ENCODE results near the gene CACFD1. TPM values are rescaled to one million over a fixed set of nuclear protein-coding genes. Genes with fewer than 3 reads are reported as not detected.

The CACFD1 gene
- total RNA-seq, 1 experiment from 2014 or later: 6.9 TPM

GRCh38 chr9:133518706-133519449 is 59.1 kb downstream of the CACFD1 start:
- no peaks in the 10 kb centered on the region for H3K27me3 ChIP-seq (ENCODE audit: insufficient read depth, low read length)
- CTCF ChIA-PET: no interaction called here
- H3K9me2 ChIP-seq (ENCODE audit: insufficient read depth): no peaks in the 10 kb centered on the region
- BruUV-seq (replicated peaks): no TSS peak
- no peak overlapping the region for H3K9ac ChIP-seq (ENCODE audit: low read length)
- peaks cover 0 to 12% of the 10 kb centered on the region in 2 experiments; a peak in 2 of 4 replicates for H3K4me1 ChIP-seq (ENCODE audit: control insufficient read depth in 1 of 2, insufficient read depth in 2 of 2, low read length in 2 of 2)
- POLR2A ChIA-PET: no interaction called here
- no peaks in the 10 kb centered on the region for H3K9me3 ChIP-seq (ENCODE audit: control insufficient read depth in 1 of 2, insufficient read depth in 1 of 2, low read depth in 1 of 2, low read length in 2 of 2)
- ATAC-seq: no peak
- H3K4me2 ChIP-seq (ENCODE audit: low read length): no peak overlapping the region
- H3K4me3 ChIP-seq (replicated peaks in 1 of 2; ENCODE audit: low read depth in 1 of 2, low read length in 2 of 2): no peak overlapping the region
- TF ChIP-seq SRF (IDR thresholded peaks at IDR 0.05; ENCODE audit: low read depth) (no peak), ZFX (IDR thresholded peaks at IDR 0.05) (no peak), TCF7L2 (IDR thresholded peaks at IDR 0.05; ENCODE audit: borderline replicate concordance, extremely low read depth, insufficient read depth, insufficient read length) (no peak), EZH2phosphoT487 (IDR thresholded peaks at IDR 0.05; ENCODE audit: borderline replicate concordance) (no peak)
- TF ChIP-seq, protein P1, sequence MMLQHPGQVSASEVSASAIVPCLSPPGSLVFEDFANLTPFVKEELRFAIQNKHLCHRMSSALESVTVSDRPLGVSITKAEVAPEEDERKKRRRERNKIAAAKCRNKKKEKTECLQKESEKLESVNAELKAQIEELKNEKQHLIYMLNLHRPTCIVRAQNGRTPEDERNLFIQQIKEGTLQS (IDR thresholded peaks at IDR 0.05): no peak
- TF ChIP-seq, protein P2, sequence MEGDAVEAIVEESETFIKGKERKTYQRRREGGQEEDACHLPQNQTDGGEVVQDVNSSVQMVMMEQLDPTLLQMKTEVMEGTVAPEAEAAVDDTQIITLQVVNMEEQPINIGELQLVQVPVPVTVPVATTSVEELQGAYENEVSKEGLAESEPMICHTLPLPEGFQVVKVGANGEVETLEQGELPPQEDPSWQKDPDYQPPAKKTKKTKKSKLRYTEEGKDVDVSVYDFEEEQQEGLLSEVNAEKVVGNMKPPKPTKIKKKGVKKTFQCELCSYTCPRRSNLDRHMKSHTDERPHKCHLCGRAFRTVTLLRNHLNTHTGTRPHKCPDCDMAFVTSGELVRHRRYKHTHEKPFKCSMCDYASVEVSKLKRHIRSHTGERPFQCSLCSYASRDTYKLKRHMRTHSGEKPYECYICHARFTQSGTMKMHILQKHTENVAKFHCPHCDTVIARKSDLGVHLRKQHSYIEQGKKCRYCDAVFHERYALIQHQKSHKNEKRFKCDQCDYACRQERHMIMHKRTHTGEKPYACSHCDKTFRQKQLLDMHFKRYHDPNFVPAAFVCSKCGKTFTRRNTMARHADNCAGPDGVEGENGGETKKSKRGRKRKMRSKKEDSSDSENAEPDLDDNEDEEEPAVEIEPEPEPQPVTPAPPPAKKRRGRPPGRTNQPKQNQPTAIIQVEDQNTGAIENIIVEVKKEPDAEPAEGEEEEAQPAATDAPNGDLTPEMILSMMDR (IDR thresholded peaks at IDR 0.05 in 2 of 3, conservative IDR thresholded peaks at IDR 0.05 in 1 of 3; ENCODE audit: borderline replicate concordance in 1 of 3, insufficient read depth in 1 of 3, low read depth in 2 of 3, low read length in 2 of 3): no peak
- no peak overlapping the region for H3K27ac ChIP-seq (ENCODE audit: low read depth, low read length)
- no peaks in the 10 kb centered on the region for H3K36me3 ChIP-seq (ENCODE audit: control insufficient read depth in 1 of 2, insufficient read depth in 2 of 2, low read length in 2 of 2)
- H4K20me1 ChIP-seq (ENCODE audit: insufficient read depth): no peaks in the 10 kb centered on the region
- H3K79me2 ChIP-seq (ENCODE audit: insufficient read depth, low read length): no peaks in the 10 kb centered on the region
- RAD21 ChIA-PET (ENCODE audit: low non-redundant PET in 1 of 2, low total read pairs in 2 of 2, uncharacterized antibody in 2 of 2, unreplicated experiment in 2 of 2): no interaction called here
- intact Hi-C loops (cut with micrococcal nuclease): no loop called here
- no peak overlapping the region for H2AFZ ChIP-seq (ENCODE audit: low read depth, low read length, poor library complexity, severe bottlenecking)
- DNase-seq (ENCODE audit: low read depth, low spot score): no peak

GRCh38 chr9:133519693-133520092 is 59.9 kb downstream of the CACFD1 start:
- Histone ChIP-seq H3K4me2 (ENCODE audit: low read length) (no peak overlapping the region), H3K4me3 (replicated peaks in 1 of 2; ENCODE audit: low read depth in 1 of 2, low read length in 2 of 2) (no peak overlapping the region), H4K20me1 (ENCODE audit: insufficient read depth) (no peaks in the 10 kb centered on the region), H3K4me1 (ENCODE audit: control insufficient read depth in 1 of 2, insufficient read depth in 2 of 2, low read length in 2 of 2) (peaks cover 0 to 12% of the 10 kb centered on the region in 2 experiments; a peak in 2 of 4 replicates), H3K9me2 (ENCODE audit: insufficient read depth) (no peaks in the 10 kb centered on the region), H3K9me3 (ENCODE audit: control insufficient read depth in 1 of 2, insufficient read depth in 1 of 2, low read depth in 1 of 2, low read length in 2 of 2) (no peaks in the 10 kb centered on the region), H3K27me3 (ENCODE audit: insufficient read depth, low read length) (no peaks in the 10 kb centered on the region), H2AFZ (ENCODE audit: low read depth, low read length, poor library complexity, severe bottlenecking) (no peak overlapping the region), H3K36me3 (ENCODE audit: control insufficient read depth in 1 of 2, insufficient read depth in 2 of 2, low read length in 2 of 2) (no peaks in the 10 kb centered on the region), H3K79me2 (ENCODE audit: insufficient read depth, low read length) (no peaks in the 10 kb centered on the region), H3K27ac (ENCODE audit: low read depth, low read length) (no peak overlapping the region), H3K9ac (ENCODE audit: low read length) (no peak overlapping the region)
- RAD21 ChIA-PET (ENCODE audit: low non-redundant PET in 1 of 2, low total read pairs in 2 of 2, uncharacterized antibody in 2 of 2, unreplicated experiment in 2 of 2): no interaction called here
- BruUV-seq (replicated peaks): no TSS peak
- ATAC-seq (no peak), DNase-seq (ENCODE audit: low read depth, low spot score) (no peak)
- POLR2A ChIA-PET: no interaction called here
- CTCF ChIA-PET: no interaction called here
- intact Hi-C loops (cut with micrococcal nuclease): no loop called here
- TF ChIP-seq REST (IDR thresholded peaks at IDR 0.05; ENCODE audit: low read depth) (no peak), ELF1 (IDR thresholded peaks at IDR 0.05; ENCODE audit: borderline replicate concordance, low read depth) (no peak), SRF (IDR thresholded peaks at IDR 0.05; ENCODE audit: low read depth) (no peak), CEBPB (IDR thresholded peaks at IDR 0.05; ENCODE audit: low read depth) (no peak)
- TF ChIP-seq, protein P3, sequence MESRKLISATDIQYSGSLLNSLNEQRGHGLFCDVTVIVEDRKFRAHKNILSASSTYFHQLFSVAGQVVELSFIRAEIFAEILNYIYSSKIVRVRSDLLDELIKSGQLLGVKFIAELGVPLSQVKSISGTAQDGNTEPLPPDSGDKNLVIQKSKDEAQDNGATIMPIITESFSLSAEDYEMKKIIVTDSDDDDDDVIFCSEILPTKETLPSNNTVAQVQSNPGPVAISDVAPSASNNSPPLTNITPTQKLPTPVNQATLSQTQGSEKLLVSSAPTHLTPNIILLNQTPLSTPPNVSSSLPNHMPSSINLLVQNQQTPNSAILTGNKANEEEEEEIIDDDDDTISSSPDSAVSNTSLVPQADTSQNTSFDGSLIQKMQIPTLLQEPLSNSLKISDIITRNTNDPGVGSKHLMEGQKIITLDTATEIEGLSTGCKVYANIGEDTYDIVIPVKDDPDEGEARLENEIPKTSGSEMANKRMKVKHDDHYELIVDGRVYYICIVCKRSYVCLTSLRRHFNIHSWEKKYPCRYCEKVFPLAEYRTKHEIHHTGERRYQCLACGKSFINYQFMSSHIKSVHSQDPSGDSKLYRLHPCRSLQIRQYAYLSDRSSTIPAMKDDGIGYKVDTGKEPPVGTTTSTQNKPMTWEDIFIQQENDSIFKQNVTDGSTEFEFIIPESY (IDR thresholded peaks at IDR 0.05; ENCODE audit: extremely low read depth, insufficient replicate concordance, low read length): no peak
